ENCODE data around the gene LRIT2.

DNA sequence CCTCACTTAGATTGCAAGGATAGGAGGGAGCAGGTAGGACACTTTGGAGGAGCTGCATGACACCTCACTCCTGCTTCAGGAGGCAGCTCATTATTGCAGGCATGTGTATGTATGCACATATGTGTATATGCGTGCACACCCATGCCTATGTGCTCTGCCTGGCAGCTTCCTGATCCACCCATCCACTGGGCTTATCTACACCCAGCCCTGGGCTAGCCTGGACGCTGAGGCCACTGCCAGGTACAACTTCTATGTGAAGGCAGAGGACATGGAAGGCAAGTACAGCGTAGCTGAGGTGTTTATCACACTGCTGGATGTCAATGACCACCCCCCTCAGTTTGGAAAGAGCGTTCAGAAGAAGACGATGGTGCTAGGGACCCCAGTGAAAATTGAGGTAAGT is 13.3 kb downstream of the LRIT2 start:
- TF ChIP-seq, protein P1, sequence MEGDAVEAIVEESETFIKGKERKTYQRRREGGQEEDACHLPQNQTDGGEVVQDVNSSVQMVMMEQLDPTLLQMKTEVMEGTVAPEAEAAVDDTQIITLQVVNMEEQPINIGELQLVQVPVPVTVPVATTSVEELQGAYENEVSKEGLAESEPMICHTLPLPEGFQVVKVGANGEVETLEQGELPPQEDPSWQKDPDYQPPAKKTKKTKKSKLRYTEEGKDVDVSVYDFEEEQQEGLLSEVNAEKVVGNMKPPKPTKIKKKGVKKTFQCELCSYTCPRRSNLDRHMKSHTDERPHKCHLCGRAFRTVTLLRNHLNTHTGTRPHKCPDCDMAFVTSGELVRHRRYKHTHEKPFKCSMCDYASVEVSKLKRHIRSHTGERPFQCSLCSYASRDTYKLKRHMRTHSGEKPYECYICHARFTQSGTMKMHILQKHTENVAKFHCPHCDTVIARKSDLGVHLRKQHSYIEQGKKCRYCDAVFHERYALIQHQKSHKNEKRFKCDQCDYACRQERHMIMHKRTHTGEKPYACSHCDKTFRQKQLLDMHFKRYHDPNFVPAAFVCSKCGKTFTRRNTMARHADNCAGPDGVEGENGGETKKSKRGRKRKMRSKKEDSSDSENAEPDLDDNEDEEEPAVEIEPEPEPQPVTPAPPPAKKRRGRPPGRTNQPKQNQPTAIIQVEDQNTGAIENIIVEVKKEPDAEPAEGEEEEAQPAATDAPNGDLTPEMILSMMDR (IDR thresholded peaks at IDR 0.05) = no peak
- TF ChIP-seq POLR2A (IDR thresholded peaks at IDR 0.05) = no peak

Measured in uterus (tissue), 2 donors.